Gastroesophageal sphincter (tissue), 3 donors: ENCODE results near the gene ATP2B2.

Experiments
- EP300 ChIP-seq: sonication (generic); formaldehyde crosslinking; IDR thresholded peaks from one replicate; pipeline ENCODE4 v1.6.1; 2017; ENCODE audit warnings: antibody characterized with exemption, mild to moderate bottlenecking
- POLR2AphosphoS5 ChIP-seq: sonication (generic); formaldehyde crosslinking; IDR thresholded peaks from one replicate; pipeline ENCODE4 v1.6.1; 2017; ENCODE audit warnings: antibody characterized with exemption
- TF ChIP-seq, protein P1 (sequence below), 4 experiments: fragments of 200-600 bp in 2 of 4; fragments of 450-650 bp in 2 of 4; sonication (generic) in 1 of 4; IDR thresholded peaks; one replicate each; pipeline ENCODE4 v1.5.1; 2017 to 2019; ENCODE audit warnings: antibody characterized with exemption in 4 of 4, mild to moderate bottlenecking in 2 of 4, moderate library complexity in 2 of 4

DNA sequence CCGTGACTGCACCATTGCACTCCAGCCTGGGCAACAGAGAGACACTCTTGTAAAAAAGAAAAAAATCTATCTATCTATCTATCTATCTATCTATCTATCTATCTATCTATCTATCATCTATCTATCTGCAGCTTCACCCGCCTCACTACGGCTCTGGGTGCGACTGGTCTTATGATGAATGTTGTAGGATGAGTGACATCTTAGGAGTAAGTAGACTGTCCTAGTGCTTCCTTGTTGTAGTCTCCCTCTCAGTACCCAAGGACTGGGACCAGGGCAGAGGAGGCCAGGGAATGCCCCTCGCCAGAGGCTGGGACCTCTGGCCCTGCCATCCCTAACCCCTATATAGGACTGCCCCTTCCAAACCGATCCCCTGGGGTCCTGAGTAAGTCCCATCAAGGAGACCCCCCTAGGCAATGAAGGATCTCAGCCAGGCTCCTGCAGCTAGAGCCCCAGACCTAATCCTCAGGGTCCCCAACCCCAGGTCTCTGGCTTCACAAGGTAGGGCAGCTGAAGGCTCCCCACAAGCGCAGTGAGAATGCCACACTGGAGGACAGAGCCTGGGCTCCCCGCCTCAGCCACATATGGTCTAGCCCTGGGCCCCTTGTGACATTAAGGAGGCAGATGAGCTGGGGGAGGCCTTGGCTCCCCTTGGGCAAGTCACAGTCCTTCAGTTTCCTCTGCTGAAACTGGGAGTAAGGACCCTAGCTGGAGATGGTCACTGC, 183.6 kb downstream of the ATP2B2 start:
- TF ChIP-seq, protein P1, sequence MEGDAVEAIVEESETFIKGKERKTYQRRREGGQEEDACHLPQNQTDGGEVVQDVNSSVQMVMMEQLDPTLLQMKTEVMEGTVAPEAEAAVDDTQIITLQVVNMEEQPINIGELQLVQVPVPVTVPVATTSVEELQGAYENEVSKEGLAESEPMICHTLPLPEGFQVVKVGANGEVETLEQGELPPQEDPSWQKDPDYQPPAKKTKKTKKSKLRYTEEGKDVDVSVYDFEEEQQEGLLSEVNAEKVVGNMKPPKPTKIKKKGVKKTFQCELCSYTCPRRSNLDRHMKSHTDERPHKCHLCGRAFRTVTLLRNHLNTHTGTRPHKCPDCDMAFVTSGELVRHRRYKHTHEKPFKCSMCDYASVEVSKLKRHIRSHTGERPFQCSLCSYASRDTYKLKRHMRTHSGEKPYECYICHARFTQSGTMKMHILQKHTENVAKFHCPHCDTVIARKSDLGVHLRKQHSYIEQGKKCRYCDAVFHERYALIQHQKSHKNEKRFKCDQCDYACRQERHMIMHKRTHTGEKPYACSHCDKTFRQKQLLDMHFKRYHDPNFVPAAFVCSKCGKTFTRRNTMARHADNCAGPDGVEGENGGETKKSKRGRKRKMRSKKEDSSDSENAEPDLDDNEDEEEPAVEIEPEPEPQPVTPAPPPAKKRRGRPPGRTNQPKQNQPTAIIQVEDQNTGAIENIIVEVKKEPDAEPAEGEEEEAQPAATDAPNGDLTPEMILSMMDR (IDR thresholded peaks at IDR 0.05), result no peak
- no peak for TF ChIP-seq EP300
- no peak for TF ChIP-seq POLR2AphosphoS5
